K562 (cell line): Measurements from ENCODE around the gene CAPN12.

Experiments
- JUN ChIP-seq, 2 experiments: sonication (generic) in 1 of 2; formaldehyde crosslinking in 1 of 2; IDR thresholded peaks; 2 replicates each; pipeline versions ENCODE4 v1.6.1 to v1.8.0; 2012 to 2022; ENCODE audit warnings: borderline replicate concordance in 2 of 2, mild to moderate bottlenecking in 2 of 2, improper control_type of control experiment in 1 of 2, low read depth in 1 of 2, low read length in 1 of 2, missing genetic modification reagents in 1 of 2
- NR3C1 ChIP-seq: sonication (generic); formaldehyde crosslinking; IDR thresholded peaks from 2 replicates; pipeline ENCODE4 v1.8.1; 2022; ENCODE audit warnings: missing genetic modification reagents

GRCh38 chr19:38742296-38742695 is 2.0 kb downstream of the CAPN12 start:
- no peak for TF ChIP-seq NR3C1 (CRISPR knock-in tag)
- TF ChIP-seq JUN (IDR thresholded peaks at IDR 0.05; ENCODE audit: borderline replicate concordance, low read depth, low read length), result no peak
- no peak for TF ChIP-seq JUN (CRISPR knock-in tag; IDR thresholded peaks at IDR 0.05; ENCODE audit: borderline replicate concordance)
